ENCODE measurements around the gene HMOX2. TPM values are rescaled to one million over a fixed set of nuclear protein-coding genes. Genes with fewer than 3 reads are reported as not detected.

HMOX2 gene
- polyA plus RNA-seq, 2 of the 4 experiments (the other 2 are of a cell fraction), result 35.4 to 47.7 TPM

GRCh38 chr16:4491898-4492297 is 15.7 kb downstream of the HMOX2 start:
- POLR2A ChIA-PET, result no interaction called here
- Histone ChIP-seq H3K4me1 (peaks cover 40% of the 10 kb centered on the region), H3K4me3 (no peak overlapping the region), H3K9me3 (no peaks in the 10 kb centered on the region), H3K4me2 (no peak overlapping the region), H3K27ac (no peak overlapping the region)
- CTCF ChIA-PET, result interaction anchor here (0.7 to 3.7 kb wide), 5 partner anchors 9 to 19 kb away, joined by 3 to 27 read pairs (median 4); no protein-coding TSS in a partner anchor
- no peak for DNase-seq (ENCODE audit: low read depth in 1 of 2, low spot score in 1 of 2)
- no peak for ATAC-seq
- FAIRE-seq, result no peak
- 94% methylated on average over 4 of the region's 4 CpGs for WGBS (ENCODE audit: missing lambda C conversion rate)
- TF ChIP-seq MYC (IDR thresholded peaks at IDR 0.05; ENCODE audit: borderline replicate concordance, low read length) (no peak), CBX8 (IDR thresholded peaks at IDR 0.05) (no peak), E2F6 (IDR thresholded peaks at IDR 0.05; ENCODE audit: borderline replicate concordance, low read depth) (no peak), RAD21 (conservative IDR thresholded peaks at IDR 0.05 in 1 of 2, IDR thresholded peaks at IDR 0.05 in 1 of 2) (no peak), JUNB (IDR thresholded peaks at IDR 0.05) (no peak), RCOR1 (IDR thresholded peaks at IDR 0.05; ENCODE audit: low read depth, low read length) (no peak), FOSL2 (IDR thresholded peaks at IDR 0.05) (no peak), FOSL2 (CRISPR knock-in tag; IDR thresholded peaks at IDR 0.05) (no peak)

- no peak for FAIRE-seq
- TF ChIP-seq RAD21 (conservative IDR thresholded peaks at IDR 0.05 in 1 of 2, IDR thresholded peaks at IDR 0.05 in 1 of 2), result no peak
- no peak for TF ChIP-seq SREBF2 (IDR thresholded peaks at IDR 0.05)
- no peak for TF ChIP-seq CTCF (IDR thresholded peaks at IDR 0.05)
- TF ChIP-seq POLR2A (IDR thresholded peaks at IDR 0.05; ENCODE audit: low read length), result no peak
- no peak for TF ChIP-seq SMC3 (IDR thresholded peaks at IDR 0.05)
- no peak for TF ChIP-seq RNF2 (IDR thresholded peaks at IDR 0.05; ENCODE audit: borderline replicate concordance, low read depth)
- TF ChIP-seq NR3C1 (IDR thresholded peaks at IDR 0.05), result no peak
- no peak for TF ChIP-seq FOSL2 (IDR thresholded peaks at IDR 0.05)
- no peak for TF ChIP-seq FOSL2 (CRISPR knock-in tag; IDR thresholded peaks at IDR 0.05)
- no peak for TF ChIP-seq FOSB (CRISPR knock-in tag; IDR thresholded peaks at IDR 0.05)
- no peak for TF ChIP-seq HOXB5 (CRISPR knock-in tag; IDR thresholded peaks at IDR 0.05)
- no peak for TF ChIP-seq RFX5 (IDR thresholded peaks at IDR 0.05)
- TF ChIP-seq CEBPB (IDR thresholded peaks at IDR 0.05), result no peak
- no peak for TF ChIP-seq RARB (CRISPR knock-in tag; IDR thresholded peaks at IDR 0.05)
- TF ChIP-seq HDAC2 (IDR thresholded peaks at IDR 0.05), result no peak
- Histone ChIP-seq H3K27ac (peak overlapping the region in 1 of 2 experiments; percentile 68; a peak in 4 of 6 replicates), H3K4me2 (peak overlapping the region; percentile 41), H3K4me3 (no peak overlapping the region), H3K9me3 (no peaks in the 10 kb centered on the region), H3K4me1 (peaks cover 26% of the 10 kb centered on the region)
- POLR2A ChIA-PET, result no interaction called here
- peak; percentile 63 to 84; a peak in 5 of 6 replicates for ATAC-seq
- WGBS (ENCODE audit: missing lambda C conversion rate), result 59% methylated on average over 6 of the region's 6 CpGs
- DNase-seq (ENCODE audit: low read depth in 1 of 2, low spot score in 1 of 2), result peak in 1 of 2 experiments; percentile 62
- CTCF ChIA-PET, result interaction anchor here (0.7 to 3.7 kb wide), 4 partner anchors 12 to 28 kb away, joined by 4 to 27 read pairs (median 10); partner anchors contain the start of gene HMOX2
Measured at GRCh38 chr16:4494746-4495490, 18.7 kb downstream of the HMOX2 start.

- Histone ChIP-seq H3K4me3 (no peak overlapping the region), H3K4me2 (peak overlapping the region; percentile 41; the same call in 1 of the 3 replicates), H3K27ac (peak overlapping the region in 1 of 2 experiments; percentile 68; a peak in 2 of 6 replicates), H3K4me1 (peaks cover 34% of the 10 kb centered on the region), H3K9me3 (no peaks in the 10 kb centered on the region)
- ChIA-PET POLR2A (no interaction called here), CTCF (interaction anchor here (2.4 kb wide), 1 partner anchor 11 kb away, joined by 16 read pairs; no protein-coding TSS in a partner anchor)
- ATAC-seq, result no peak
- TF ChIP-seq ELK1 (IDR thresholded peaks at IDR 0.05; ENCODE audit: low read depth, low read length) (no peak), ZSCAN20 (CRISPR knock-in tag; IDR thresholded peaks at IDR 0.05) (no peak), NPAS2 (CRISPR knock-in tag; IDR thresholded peaks at IDR 0.05; ENCODE audit: borderline replicate concordance) (no peak), FOSB (CRISPR knock-in tag; IDR thresholded peaks at IDR 0.05) (no peak), REST (IDR thresholded peaks at IDR 0.05) (no peak), BCL3 (IDR thresholded peaks at IDR 0.05) (no peak)
- 88% methylated on average over 2 of the region's 2 CpGs for WGBS (ENCODE audit: missing lambda C conversion rate)
- FAIRE-seq, result no peak
- no peak for DNase-seq (ENCODE audit: low read depth in 1 of 2, low spot score in 1 of 2)
Measured at GRCh38 chr16:4495766-4496165, 19.6 kb downstream of the HMOX2 start.
